ENCODE results near the gene SYT1.

DNA sequence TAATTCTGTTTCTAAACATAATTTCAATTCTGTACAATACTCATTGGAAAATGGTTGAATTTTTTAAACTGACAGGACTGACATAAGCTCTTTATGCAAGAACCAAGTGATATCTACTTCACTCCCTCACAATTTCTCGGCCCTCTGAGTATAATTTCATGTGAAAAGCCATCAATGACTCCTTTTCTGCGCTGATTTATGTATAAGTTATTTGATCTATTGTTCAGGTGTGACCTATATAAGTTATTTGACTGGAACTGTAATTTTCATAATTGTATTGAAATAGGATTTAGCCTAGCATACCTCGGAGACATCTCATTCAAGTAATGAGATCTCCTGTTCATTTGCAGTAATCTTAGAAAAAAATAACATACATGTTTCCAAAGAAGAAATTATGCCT is 184.4 kb downstream of the SYT1 start:
- TF ChIP-seq POLR2A (IDR thresholded peaks at IDR 0.05; ENCODE audit: control extremely low read depth in 1 of 2, low read depth in 2 of 2, low read length in 2 of 2) (no peak), POU5F1 (IDR thresholded peaks at IDR 0.05; ENCODE audit: low read depth, low read length) (no peak), EZH2 (IDR thresholded peaks at IDR 0.05; ENCODE audit: low read depth, low read length, severe bottlenecking) (no peak), CBX8 (IDR thresholded peaks at IDR 0.05; ENCODE audit: borderline replicate concordance, low read depth, low read length) (no peak), GABPA (IDR thresholded peaks at IDR 0.05; ENCODE audit: borderline replicate concordance, insufficient read depth, low read length) (no peak), SP1 (IDR thresholded peaks at IDR 0.05; ENCODE audit: low read depth, low read length) (no peak), SIN3A (conservative IDR thresholded peaks at IDR 0.05 in 1 of 2, IDR thresholded peaks at IDR 0.05 in 1 of 2; ENCODE audit: low read depth in 1 of 2, low read length in 2 of 2) (no peak), POLR2AphosphoS5 (IDR thresholded peaks at IDR 0.05; ENCODE audit: low read depth, low read length) (no peak), EP300 (IDR thresholded peaks at IDR 0.05; ENCODE audit: borderline replicate concordance in 1 of 2, low read depth in 2 of 2, low read length in 2 of 2) (no peak), BACH1 (IDR thresholded peaks at IDR 0.05; ENCODE audit: low read length) (no peak)
- TF ChIP-seq, protein P1, sequence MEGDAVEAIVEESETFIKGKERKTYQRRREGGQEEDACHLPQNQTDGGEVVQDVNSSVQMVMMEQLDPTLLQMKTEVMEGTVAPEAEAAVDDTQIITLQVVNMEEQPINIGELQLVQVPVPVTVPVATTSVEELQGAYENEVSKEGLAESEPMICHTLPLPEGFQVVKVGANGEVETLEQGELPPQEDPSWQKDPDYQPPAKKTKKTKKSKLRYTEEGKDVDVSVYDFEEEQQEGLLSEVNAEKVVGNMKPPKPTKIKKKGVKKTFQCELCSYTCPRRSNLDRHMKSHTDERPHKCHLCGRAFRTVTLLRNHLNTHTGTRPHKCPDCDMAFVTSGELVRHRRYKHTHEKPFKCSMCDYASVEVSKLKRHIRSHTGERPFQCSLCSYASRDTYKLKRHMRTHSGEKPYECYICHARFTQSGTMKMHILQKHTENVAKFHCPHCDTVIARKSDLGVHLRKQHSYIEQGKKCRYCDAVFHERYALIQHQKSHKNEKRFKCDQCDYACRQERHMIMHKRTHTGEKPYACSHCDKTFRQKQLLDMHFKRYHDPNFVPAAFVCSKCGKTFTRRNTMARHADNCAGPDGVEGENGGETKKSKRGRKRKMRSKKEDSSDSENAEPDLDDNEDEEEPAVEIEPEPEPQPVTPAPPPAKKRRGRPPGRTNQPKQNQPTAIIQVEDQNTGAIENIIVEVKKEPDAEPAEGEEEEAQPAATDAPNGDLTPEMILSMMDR (IDR thresholded peaks at IDR 0.05; ENCODE audit: control extremely low read depth in 1 of 3, insufficient read depth in 1 of 3, low read depth in 1 of 3, low read length in 3 of 3), result no peak

All from H1 (cell line).